ENCODE data around the gene ZNF555.
"Not testable (repeated sequence)": the region's sequence is repeated elsewhere in the genome, so short reads cannot be mapped to it uniquely, and the experiment has no call there.

The ZNF555 gene

DNA sequence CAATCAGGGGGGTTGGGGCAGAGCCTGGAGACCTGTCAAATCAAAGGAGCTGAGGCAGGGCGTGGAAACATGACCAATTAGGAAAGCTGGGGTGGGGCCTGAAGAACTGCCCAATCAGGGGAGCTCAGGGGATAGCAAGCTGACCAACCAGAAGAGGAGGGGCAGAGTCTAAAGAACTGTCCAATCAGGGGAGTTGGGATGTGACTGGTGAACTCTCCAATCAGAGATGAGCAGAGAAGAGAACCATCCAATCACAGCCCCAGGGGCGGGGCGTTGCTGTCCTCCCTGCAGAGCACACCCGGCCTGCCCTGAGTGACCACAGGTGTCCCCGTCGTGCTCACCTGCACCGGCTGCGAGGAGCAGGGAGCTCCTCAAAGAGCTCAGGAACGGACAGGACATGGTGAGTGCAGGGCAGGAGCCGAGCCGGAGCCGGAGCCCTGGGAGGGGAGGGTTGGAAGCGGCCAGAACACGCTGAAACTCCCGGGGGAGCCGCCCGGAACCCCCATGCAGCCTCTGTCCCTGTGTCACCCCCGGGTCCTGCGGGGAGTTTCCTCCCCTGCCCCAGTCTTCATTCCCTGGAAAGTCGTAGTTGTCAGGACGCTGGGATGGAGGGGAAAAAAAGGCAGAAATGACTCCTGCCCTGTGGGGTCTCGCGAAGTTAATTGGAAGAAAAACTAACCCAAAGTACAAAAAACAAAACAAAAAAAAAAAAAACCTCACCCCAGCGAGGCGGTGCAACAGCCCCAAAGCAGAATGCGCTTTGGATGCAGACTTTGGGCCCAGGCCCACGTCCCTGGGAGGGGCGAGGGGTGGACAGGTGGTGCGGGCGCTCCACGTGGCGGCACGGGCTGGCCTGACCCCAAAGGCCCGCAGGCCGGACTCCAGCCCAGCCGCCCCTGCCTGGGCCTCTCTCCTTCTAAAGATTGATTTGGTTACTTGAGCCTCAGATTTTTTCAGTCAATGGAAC, 26.0 kb downstream of the ZNF555 start, which contains the start of gene ZNF556:
Gene ZNF556 (plus strand): TSS at position 311 of the 967 bp plus-strand sequence. CDS start 87 bp downstream, at position 398.
- DNase-seq (ENCODE audit: low read depth in 2 of 2) = no peak

- DNase-seq (ENCODE audit: low read depth in 2 of 2) = no peak
Observed at GRCh38 chr19:2869618-2870017, 28.3 kb downstream of the ZNF555 start.

DNA sequence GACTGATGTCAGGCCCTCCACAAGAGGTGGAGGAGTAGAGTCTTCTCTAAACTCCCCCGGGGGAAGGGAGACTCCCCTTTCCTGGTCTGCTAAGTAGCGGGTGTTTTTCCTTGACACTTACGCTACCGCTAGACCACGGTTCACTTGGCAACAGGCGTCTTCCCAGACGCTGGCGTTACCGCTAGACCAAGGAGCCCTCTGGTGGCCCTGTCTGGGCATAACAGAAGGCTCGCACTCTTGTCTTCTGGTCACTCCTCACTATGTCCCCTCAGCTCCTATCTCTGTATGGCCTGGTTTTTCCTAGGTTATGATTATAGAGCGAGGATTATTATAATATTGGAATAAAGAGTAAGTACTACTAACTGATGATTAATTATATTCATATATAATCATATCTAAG, 30.9 kb downstream of the ZNF555 start:
- DNase-seq (ENCODE audit: low read depth in 2 of 2) = not testable (repeated sequence)

DNA sequence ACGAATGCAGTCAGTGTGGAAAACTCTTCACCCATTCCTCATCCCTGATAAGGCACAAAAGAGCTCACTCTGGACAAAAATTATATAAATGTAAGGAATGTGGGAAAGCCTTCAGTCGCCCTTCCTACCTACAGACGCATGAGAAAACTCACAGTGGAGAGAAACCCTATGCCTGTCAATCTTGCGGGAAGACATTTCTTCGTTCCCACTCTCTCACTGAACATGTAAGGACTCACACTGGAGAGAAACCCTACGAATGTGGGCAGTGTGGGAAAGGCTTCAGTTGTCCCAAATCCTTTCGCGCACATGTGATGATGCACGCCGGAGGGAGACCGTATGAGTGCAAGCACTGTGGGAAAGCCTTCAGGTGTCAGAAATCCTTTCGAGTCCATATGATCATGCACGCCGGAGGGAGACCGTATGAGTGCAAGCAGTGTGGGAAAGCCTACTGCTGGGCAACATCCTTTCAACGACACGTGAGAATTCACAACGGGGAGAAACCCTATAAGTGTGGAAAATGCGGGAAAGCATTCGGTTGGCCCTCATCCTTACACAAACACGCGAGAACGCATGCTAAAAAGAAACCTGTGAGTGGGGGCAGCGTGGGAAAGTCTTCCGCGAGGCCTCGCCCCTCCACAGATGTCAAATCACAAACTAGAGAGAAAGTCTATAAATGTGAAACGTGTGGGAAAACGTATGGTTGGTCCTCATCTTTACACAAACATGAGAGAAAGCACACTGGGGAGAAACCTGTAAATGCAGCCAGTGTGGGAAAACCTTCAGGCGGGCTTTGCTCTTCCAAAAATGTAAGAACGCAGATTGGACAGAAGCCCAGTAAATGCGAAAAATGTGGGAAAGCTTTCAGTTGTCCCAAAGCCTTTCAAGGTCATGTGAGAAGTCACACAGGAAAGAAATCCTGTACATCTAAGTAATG, 36.4 kb downstream of the ZNF555 start:
- no peak for DNase-seq (ENCODE audit: low read depth in 2 of 2)

DNA sequence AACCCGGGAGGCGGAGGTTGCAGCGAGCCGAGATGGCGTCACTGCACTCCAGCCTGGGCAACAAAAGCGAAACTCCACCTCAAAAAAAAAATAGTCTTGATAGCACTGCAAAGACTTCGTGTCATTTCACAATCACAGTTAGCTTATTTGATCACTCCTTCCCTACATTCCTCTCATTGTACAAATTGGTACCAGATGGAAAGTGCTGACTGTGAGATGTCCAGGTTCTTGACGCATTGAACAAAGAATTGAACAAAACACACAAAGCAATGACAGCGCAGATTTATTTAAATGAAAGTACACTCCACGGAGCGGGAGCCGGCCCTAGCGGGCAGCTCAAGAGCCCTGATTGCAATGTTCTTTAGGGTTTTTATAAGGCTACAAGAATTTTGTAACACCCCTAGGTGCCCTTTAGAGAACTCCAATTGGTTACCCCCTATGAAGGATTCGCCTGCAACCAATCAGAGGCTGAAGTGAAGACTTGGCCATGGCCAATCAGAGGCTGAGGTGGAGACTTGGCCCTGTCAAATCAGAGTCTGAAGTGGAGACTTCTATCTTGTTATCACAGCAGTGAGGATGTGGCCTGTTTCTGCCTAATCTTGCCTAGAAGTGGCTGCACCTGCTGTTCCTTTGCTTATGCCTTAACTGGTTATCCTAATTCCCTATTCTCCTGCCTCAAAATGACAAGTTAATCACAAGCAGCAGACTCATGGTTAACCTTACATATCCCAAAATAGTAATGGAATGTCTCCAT, 42.6 kb downstream of the ZNF555 start:
- no peak for DNase-seq (ENCODE audit: low read depth in 2 of 2)

- DNase-seq (ENCODE audit: low read depth in 2 of 2) = no peak
Observed at GRCh38 chr19:2885736-2886135, 44.5 kb downstream of the ZNF555 start.

GRCh38 chr19:2887391-2887914, 46.2 kb downstream of the ZNF555 start:
- no peak for DNase-seq (ENCODE audit: low read depth in 2 of 2)

GRCh38 chr19:2888731-2889224, 47.5 kb downstream of the ZNF555 start:
- DNase-seq (ENCODE audit: low read depth in 2 of 2) = peak in 1 of 2 donors; percentile 38

DNA sequence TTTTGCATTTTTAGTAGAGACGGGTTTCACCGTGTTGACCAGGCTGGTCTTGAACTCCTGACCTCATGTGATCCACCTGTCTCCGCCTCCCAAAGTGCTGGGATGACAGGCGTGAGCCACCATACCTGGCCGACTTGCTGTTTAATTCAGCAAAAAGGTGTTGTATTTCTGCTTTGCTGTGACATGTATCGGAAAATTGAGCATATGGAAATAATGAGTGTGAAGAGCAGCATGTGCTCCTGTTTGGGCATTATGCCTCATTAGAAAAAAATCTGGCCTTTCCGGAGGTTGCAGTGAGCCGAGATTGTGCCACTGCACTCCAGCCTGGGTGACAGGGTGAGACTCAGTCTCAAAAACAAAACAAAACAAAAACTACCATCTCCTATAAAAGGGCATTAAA, 49.3 kb downstream of the ZNF555 start:
- not testable (repeated sequence) for DNase-seq (ENCODE audit: low read depth in 2 of 2)

- DNase-seq (ENCODE audit: low read depth in 2 of 2) = no peak
Observed at GRCh38 chr19:2896694-2897093, 55.4 kb downstream of the ZNF555 start.

- peak; percentile 93 to 96 for DNase-seq (ENCODE audit: low read depth in 2 of 2)
Observed at GRCh38 chr19:2900296-2901252, 59.3 kb downstream of the ZNF555 start, which contains the start of gene ZNF57. TSS of gene ZNF57 (plus strand) at chr19:2900928. CDS start at chr19:2901046, 118 bp downstream.

DNA sequence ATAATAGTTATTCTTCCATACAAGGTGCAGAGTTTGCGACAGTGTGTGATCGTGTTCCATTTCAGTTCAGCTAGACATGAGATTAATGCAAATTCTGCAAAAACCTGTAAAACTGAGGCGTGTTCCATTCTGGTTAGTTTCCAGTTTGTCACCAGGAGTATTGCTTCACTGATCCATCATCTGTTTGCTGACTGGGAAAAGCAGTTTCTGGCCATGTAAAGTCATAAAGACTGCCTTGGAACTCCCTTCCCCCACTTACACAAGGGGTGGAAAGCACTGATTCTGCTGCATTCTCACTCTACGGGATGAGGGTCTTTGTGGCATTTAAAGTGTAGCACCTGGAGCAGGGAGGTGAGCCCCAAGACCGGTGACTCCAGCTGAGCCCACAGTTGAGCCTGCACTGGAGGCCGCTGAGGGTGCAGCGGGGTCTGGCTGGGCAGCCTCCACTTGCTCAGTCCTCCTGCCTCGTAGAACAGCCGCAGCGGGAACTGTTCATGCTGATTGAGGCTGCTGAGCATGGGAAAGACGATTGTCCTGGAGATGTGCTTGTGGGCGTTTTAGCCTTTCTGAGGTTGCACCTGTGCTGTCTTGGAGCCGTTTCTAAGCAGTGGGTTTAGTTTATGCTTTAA, 61.4 kb downstream of the ZNF555 start:
- DNase-seq (ENCODE audit: low read depth in 2 of 2) = no peak

DNA sequence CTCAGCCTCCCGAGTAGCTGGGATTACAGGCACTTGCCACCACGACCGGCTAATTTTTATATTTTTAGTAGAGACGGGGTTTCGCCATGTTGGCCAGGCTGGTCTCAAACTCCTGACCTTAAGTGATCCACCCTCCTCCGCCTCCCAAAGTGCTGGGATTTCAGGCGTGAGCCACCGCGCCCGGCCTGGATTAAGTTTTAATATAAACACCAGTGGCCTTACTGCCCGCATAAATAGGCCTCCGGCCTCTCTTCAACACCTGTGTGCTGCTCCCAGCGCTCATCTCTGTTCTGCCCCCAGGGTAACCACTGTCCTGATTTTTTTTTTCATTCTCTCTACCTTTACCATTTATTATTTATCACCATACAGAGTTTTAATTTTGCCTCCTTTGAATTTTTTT, 62.1 kb downstream of the ZNF555 start:
- DNase-seq (ENCODE audit: low read depth in 2 of 2) = not testable (repeated sequence)

DNA sequence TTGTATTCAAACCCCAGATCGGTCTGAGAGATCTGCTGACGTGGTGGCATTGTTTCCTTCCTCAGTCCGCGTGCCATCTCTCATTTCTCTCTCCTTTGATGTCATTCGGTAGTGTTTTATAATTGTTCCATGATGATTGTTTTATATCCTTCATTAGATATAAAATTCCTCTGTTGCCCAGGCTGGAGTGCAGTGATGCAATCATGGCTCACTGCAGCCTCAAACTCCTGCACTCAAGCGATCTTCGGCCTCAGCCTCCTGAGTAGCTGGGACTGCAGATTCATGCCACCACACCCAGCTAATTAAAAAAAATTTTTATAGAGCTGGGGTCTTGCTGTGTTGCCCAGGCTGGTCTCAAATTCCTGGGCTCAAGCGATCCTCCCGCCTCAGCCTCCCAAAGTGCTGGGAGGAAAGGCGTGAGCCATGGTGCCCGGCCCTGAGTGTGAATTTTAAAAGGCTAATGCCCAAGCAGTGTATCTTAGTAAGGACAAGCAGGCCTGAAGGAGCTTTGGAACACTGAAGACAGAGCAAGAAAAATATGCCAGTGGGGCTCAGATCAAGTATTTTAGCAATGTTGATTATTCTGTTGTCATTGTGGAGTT, 64.7 kb downstream of the ZNF555 start:
- DNase-seq (ENCODE audit: low read depth in 2 of 2) = no peak

- DNase-seq (ENCODE audit: low read depth in 2 of 2) = no peak
Observed at GRCh38 chr19:2906631-2907195, 65.4 kb downstream of the ZNF555 start.

Measured in stimulated activated CD8-positive, alpha-beta memory T cell treated with anti-CD3 and anti-CD28 coated beads, Interleukin-2, amount 100 ng/mL, for 1 hour (primary cell).